K562 (cell line): Measurements from ENCODE around the gene NR1I3. TPM values are rescaled to one million over a fixed set of nuclear protein-coding genes. Genes with fewer than 3 reads are reported as not detected.

Experiments
- ATAC-seq: fragments of 200-7000 bp; cut with Tn5 transposase; 3 replicates; pipeline ENCODE4 v1.9.1; 2020; ENCODE audit warnings: moderate library complexity
- BruUV-seq: library from RNA; stranded (reverse); fragments of 400-500 nt; replicated peaks from 2 replicates; lab custom pipeline; 2021; lab: Mats Ljungman, UMichigan
- CTCF ChIA-PET: fragments of 300-600 bp; formaldehyde crosslinking; extraction: SDS; loops from one replicate; lab custom pipeline; 2021; ENCODE audit warnings: low intra/inter-chr PET ratio; lab: Yijun Ruan, JAX
- POLR2A ChIA-PET: fragments of 300-600, 350-650 bp; sonication (Branson Sonifier 250); formaldehyde crosslinking; extraction: SDS; loops from one replicate; lab custom pipeline; 2021; ENCODE audit warnings: antibody characterized with exemption, inconsistent platforms; lab: Yijun Ruan, JAX
- DNase-seq, 4 experiments: peaks; one replicate each; pipeline versions ENCODE4 v3.0.0 to v3.0.0-alpha.2; 2011 to 2018; ENCODE audit warnings: low spot score in 3 of 4, mixed read lengths in 3 of 4; ENCODE audit errors: extremely low read depth in 1 of 4
- FAIRE-seq: peaks from 2 replicates; lab custom pipeline; 2011; peaks lifted over from hg19 to GRCh38; lab: Jason Lieb, UNC
- H2AFZ ChIP-seq: 2 replicates; pipeline ENCODE4 v1.6.0; 2011; ENCODE audit warnings: low read depth, low read length, control low read depth, inconsistent platforms
- H3K27ac ChIP-seq: fragments of 200-600 bp; 3 replicates; pipeline ENCODE4 v1.8.0; 2011; ENCODE audit warnings: low read depth, mild to moderate bottlenecking, control low read depth, inconsistent platforms, low read length, moderate library complexity, mixed read lengths; ENCODE audit errors: extremely low read depth
- H3K27me3 ChIP-seq, 2 experiments: fragments of 300-600 bp in 1 of 2; 2 replicates in 1 of 2; 3 replicates in 1 of 2; pipeline versions ENCODE4 v1.6.0 to v1.8.0; 2011; ENCODE audit warnings: inconsistent platforms in 2 of 2, low read length in 2 of 2, mild to moderate bottlenecking in 1 of 2, mixed read lengths in 1 of 2, moderate library complexity in 1 of 2; ENCODE audit not compliant: control insufficient read depth in 2 of 2, insufficient read depth in 2 of 2
- H3K36me3 ChIP-seq: fragments of 300-600 bp; 3 replicates; pipeline ENCODE4 v1.8.0; 2011; ENCODE audit warnings: mild to moderate bottlenecking, low read length, inconsistent platforms; ENCODE audit not compliant: control insufficient read depth, insufficient read depth
- H3K4me1 ChIP-seq, 2 experiments: fragments of 200-600 bp in 1 of 2; replicated peaks in 1 of 2; 2 replicates in 1 of 2; 3 replicates in 1 of 2; pipeline versions ENCODE4 v1.5.1 to v1.8.0; 2011; ENCODE audit warnings: inconsistent platforms in 2 of 2, low read length in 2 of 2, mild to moderate bottlenecking in 1 of 2, mixed read lengths in 1 of 2, moderate library complexity in 1 of 2; ENCODE audit not compliant: control insufficient read depth in 2 of 2, insufficient read depth in 2 of 2
- H3K4me2 ChIP-seq: 2 replicates; pipeline ENCODE4 v1.6.1; 2011; ENCODE audit warnings: low read length, control low read depth, inconsistent platforms, mixed read lengths; ENCODE audit not compliant: insufficient read depth
- H3K4me3 ChIP-seq: fragments of 200-600 bp; sonication (generic), shearing (Covaris generic); 2 replicates; pipeline ENCODE4 v1.5.1; 2016; ENCODE audit warnings: control low read depth, inconsistent platforms
- H3K79me2 ChIP-seq: fragments of 200-600 bp; 3 replicates; pipeline ENCODE4 v1.8.0; 2011; ENCODE audit warnings: low read length, inconsistent platforms; ENCODE audit not compliant: control insufficient read depth, insufficient read depth
- H3K9ac ChIP-seq, 2 experiments: 2 replicates each; pipeline versions ENCODE4 v1.6.0 to v1.6.1; 2011; ENCODE audit warnings: low read depth in 2 of 2, low read length in 2 of 2, control low read depth in 1 of 2, inconsistent platforms in 1 of 2, mild to moderate bottlenecking in 1 of 2, mixed read lengths in 1 of 2; ENCODE audit not compliant: insufficient read depth in 1 of 2
- H3K9me1 ChIP-seq: one replicate; pipeline ENCODE4 v1.6.0; 2011; ENCODE audit warnings: inconsistent platforms, mild to moderate bottlenecking, low read length, moderate library complexity; ENCODE audit not compliant: control insufficient read depth, insufficient read depth
- H3K9me3 ChIP-seq: replicated peaks from 2 replicates; pipeline ENCODE4 v1.5.1; 2011; ENCODE audit warnings: low read depth, low read length, inconsistent platforms; ENCODE audit not compliant: control insufficient read depth, insufficient read depth
- H4K20me1 ChIP-seq: replicated peaks from 2 replicates; pipeline ENCODE4 v1.6.1; 2011; ENCODE audit warnings: low read length, inconsistent platforms, mixed read lengths; ENCODE audit not compliant: control insufficient read depth, insufficient read depth
- ATF2 ChIP-seq: sonication (generic); formaldehyde crosslinking; IDR thresholded peaks from 2 replicates; pipeline ENCODE4 v1.8.1; 2022; ENCODE audit warnings: missing genetic modification reagents
- ATF3 ChIP-seq, 2 experiments: fragments of 450-650 bp in 1 of 2; sonication (generic) in 1 of 2; formaldehyde crosslinking in 1 of 2; IDR thresholded peaks in 1 of 2; conservative IDR thresholded peaks in 1 of 2; 2 replicates each; pipeline versions ENCODE4 v1.6.1 to v1.8.1; 2016 to 2023; ENCODE audit warnings: mild to moderate bottlenecking in 2 of 2, moderate library complexity in 2 of 2, inconsistent platforms in 1 of 2, missing genetic modification reagents in 1 of 2
- ATF7 ChIP-seq: fragments of 450-650 bp; IDR thresholded peaks from 2 replicates; pipeline ENCODE4 v1.7.1; 2014; ENCODE audit warnings: mild to moderate bottlenecking, moderate library complexity
- CTCFL ChIP-seq: IDR thresholded peaks from 2 replicates; pipeline ENCODE4 v1.6.1; 2011; ENCODE audit warnings: borderline replicate concordance, low read depth, mild to moderate bottlenecking, moderate library complexity, low read length; ENCODE audit not compliant: insufficient read depth, poor library complexity, severe bottlenecking
- ETV6 ChIP-seq, 3 experiments: fragments of 150-350 bp in 1 of 3; sonication (generic) in 1 of 3; formaldehyde crosslinking in 1 of 3; IDR thresholded peaks; 2 replicates each; pipeline versions ENCODE4 v1.6.1 to v1.8.0; 2014 to 2022; ENCODE audit warnings: borderline replicate concordance in 2 of 3, low read depth in 2 of 3, antibody characterized with exemption in 1 of 3, low read length in 1 of 3, mild to moderate bottlenecking in 1 of 3, missing genetic modification reagents in 1 of 3
- HDAC1 ChIP-seq, 2 experiments: fragments of 450-650 bp; IDR thresholded peaks; 2 replicates each; pipeline ENCODE4 v1.6.1; 2016 to 2017; ENCODE audit warnings: inconsistent platforms in 1 of 2, mild to moderate bottlenecking in 1 of 2, moderate library complexity in 1 of 2
- LCOR ChIP-seq: sonication (generic); formaldehyde crosslinking; IDR thresholded peaks from 2 replicates; pipeline ENCODE4 v1.8.0; 2022; ENCODE audit warnings: mild to moderate bottlenecking, missing genetic modification reagents
- MEF2D ChIP-seq: conservative IDR thresholded peaks from 2 replicates; pipeline ENCODE4 v1.6.1; 2016; ENCODE audit warnings: low read depth, missing genetic modification characterization, missing compliant biosample characterization
- OTX1 ChIP-seq: fragments of 450-650 bp; formaldehyde crosslinking; IDR thresholded peaks from 2 replicates; pipeline ENCODE4 v1.4.0; 2022; ENCODE audit warnings: mild to moderate bottlenecking
- RAD21 ChIP-seq, 2 experiments: fragments of 250-450 bp in 1 of 2; fragments of 450-650 bp in 1 of 2; sonication (Bioruptor Pico) in 1 of 2; formaldehyde crosslinking in 1 of 2; IDR thresholded peaks in 1 of 2; conservative IDR thresholded peaks in 1 of 2; 2 replicates each; pipeline versions ENCODE4 v1.4.0 to v1.8.0; 2020 to 2022; ENCODE audit warnings: mild to moderate bottlenecking in 2 of 2, moderate library complexity in 1 of 2
- SAFB ChIP-seq: fragments of 200-400 bp; formaldehyde crosslinking; IDR thresholded peaks from 2 replicates; pipeline ENCODE4 v1.6.1; 2017; ENCODE audit warnings: low read depth, low read length, borderline replicate concordance
- SMARCC2 ChIP-seq: fragments of 450-650 bp; IDR thresholded peaks from 2 replicates; pipeline ENCODE4 v1.6.1; 2017; ENCODE audit warnings: antibody characterized with exemption, moderate library complexity, mild to moderate bottlenecking, low read depth
- ZBTB12 ChIP-seq: fragments of 250-450 bp; sonication (Bioruptor Pico); IDR thresholded peaks from 2 replicates; pipeline ENCODE4 v1.4.0; 2020
- WGBS: fragments of 100-300 bp; shearing (Covaris generic); methylation state at CpG from one replicate; pipeline ENCODE4 v1.1.6; 2016; ENCODE audit warnings: low coverage, mixed read lengths; ENCODE audit not compliant: insufficient coverage; ENCODE audit errors: missing lambda C conversion rate; 5-methylcytosine and 5-hydroxymethylcytosine counted together
- in situ Hi-C: fragments of 300-500 bp; cut with MboI; formaldehyde crosslinking; loops from 4 replicates; pipeline ENCODE4 v1.15.0; 2018; ENCODE audit warnings: inconsistent platforms, mixed read lengths
- intact Hi-C: fragments of 100-400 bp; cut with micrococcal nuclease; formaldehyde crosslinking; loops from 2 replicates; pipeline ENCODE4 v1.14.2; 2022
- polyA plus RNA-seq, 8 experiments: library from polyadenylated mRNA; depleted of rRNA in 4 of 8; stranded (reverse) in 5 of 8; unstranded in 3 of 8; fragments of >200 nt; fragmentation: Nextera tagmentation in 2 of 8; fragmentation: Illumina TruSeq in 1 of 8; extraction: Ambion mirVana in 2 of 8; extraction: Trizol in 1 of 8; gene quantifications; 2 replicates each; pipeline versions ENCODE4 v1.2.1 to v1.2.3, GENCODE V29; 2011 to 2014; ENCODE audit warnings: inconsistent platforms in 1 of 8, missing spikeins in 1 of 8
- total RNA-seq, 7 experiments: library from RNA; depleted of rRNA in 6 of 7; stranded (reverse); fragments of >200 nt in 6 of 7; fragmentation: Illumina TruSeq in 2 of 7; extraction: Trizol in 2 of 7; gene quantifications; 2 replicates each; pipeline versions ENCODE4 v1.2.1 to v1.2.3, GENCODE V29; 2011 to 2021; ENCODE audit warnings: low replicate concordance in 1 of 7

The NR1I3 gene
- total and polyA plus RNA-seq, 9 of the 15 experiments (the other 6 are each of a cell fraction or from before 2014, with no cell fraction given): 0.11 TPM; not detected in 8

- DNase-seq (peak; percentile 68 to 90 (median 71)), FAIRE-seq (peak; percentile 95), ATAC-seq (peak; percentile 71)
- Histone ChIP-seq H3K9me3 (no peaks in the 10 kb centered on the region), H3K27ac (peak overlapping the region; percentile 79), H3K4me1 (peaks cover 15 to 16% of the 10 kb centered on the region in 2 experiments; a peak in 3 of 5 replicates), H3K9ac (peak overlapping the region; percentile 76 to 93), H3K36me3 (peaks cover 37% of the 10 kb centered on the region), H3K4me2 (peak overlapping the region; percentile 97), H4K20me1 (no peaks in the 10 kb centered on the region), H3K9me1 (no peaks in the 10 kb centered on the region), H2AFZ (peak overlapping the region; percentile 87), H3K4me3 (peak overlapping the region; percentile 70), H3K79me2 (peaks cover 19% of the 10 kb centered on the region), H3K27me3 (no peaks in the 10 kb centered on the region)
- CTCF ChIA-PET: interaction anchor here (0.6 to 1.6 kb wide), 8 partner anchors 35 to 156 kb away, joined by 3 to 7 read pairs (median 4); partner anchors contain the start of gene CFAP126
- POLR2A ChIA-PET: interaction anchor here (0.6 to 2.1 kb wide), 3 partner anchors 19 to 122 kb away, joined by 3 to 7 read pairs (median 3); partner anchors contain the start of gene SDHC
- 8% methylated on average over 11 of the region's 11 CpGs for WGBS
- in situ Hi-C loops: loop anchor here (5.0 kb wide), 1 partner anchor 155 kb away; no protein-coding TSS in a partner anchor
- intact Hi-C loops: loop anchor here (2.0 to 5.0 kb wide), 4 partner anchors 63 to 155 kb away; partner anchors contain the start of gene CFAP126
- no TSS peak for BruUV-seq
- TF ChIP-seq SMARCC2 (no peak), SAFB (no peak), ETV6 (IDR thresholded peaks at IDR 0.05; ENCODE audit: borderline replicate concordance in 1 of 2, low read depth in 2 of 2, low read length in 1 of 2) (0 out of 4 replicates have a peak, but pooled peaks of 1 of the 2 experiments have one; percentile 47), ETV6 (CRISPR knock-in tag; IDR thresholded peaks at IDR 0.05; ENCODE audit: borderline replicate concordance) (no peak), OTX1 (CRISPR knock-in tag) (no peak), CTCFL (peak; percentile 75), ZBTB12 (CRISPR knock-in tag) (no peak), HDAC1 (IDR thresholded peaks at IDR 0.05) (no peak), LCOR (CRISPR knock-in tag) (peak; percentile 79), ATF3 (IDR thresholded peaks at IDR 0.05) (no peak; the same call in 1 of the 2 replicates), ATF3 (CRISPR knock-in tag; conservative IDR thresholded peaks at IDR 0.05) (peak; percentile 28; the same call in 1 of the 2 replicates), MEF2D (0 out of 2 replicates have a peak, but pooled peaks have one; percentile 34), RAD21 (CRISPR knock-in tag; conservative IDR thresholded peaks at IDR 0.05 in 1 of 2, IDR thresholded peaks at IDR 0.05 in 1 of 2) (peak; percentile 77 to 78), ATF2 (CRISPR knock-in tag) (no peak), ATF7 (0 out of 2 replicates have a peak, but pooled peaks have one; percentile 55)
These were observed 10.7 kb downstream of the NR1I3 start for GRCh38 chr1:161227196-161227871.
